H1 (cell line): Measurements from ENCODE around the gene MRTFA. TPM values are rescaled to one million over a fixed set of nuclear protein-coding genes. Genes with fewer than 3 reads are reported as not detected.

Experiments
- BCL11A ChIP-seq, 2 experiments: IDR thresholded peaks; one replicate each; pipeline ENCODE4 v1.6.1; 2011; ENCODE audit warnings: low read depth in 2 of 2, low read length in 2 of 2, mild to moderate bottlenecking in 2 of 2
- CREB1 ChIP-seq: IDR thresholded peaks from 2 replicates; pipeline ENCODE4 v1.6.1; 2012; ENCODE audit warnings: inconsistent platforms
- EGR1 ChIP-seq: IDR thresholded peaks from 2 replicates; pipeline ENCODE4 v1.6.1; 2011; ENCODE audit warnings: low read depth, low read length, borderline replicate concordance
- HDAC2 ChIP-seq, 2 experiments: fragments of 300-600 bp in 1 of 2; sonication (generic) in 1 of 2; IDR thresholded peaks; 2 replicates each; pipeline ENCODE4 v1.6.1; 2011 to 2012; ENCODE audit warnings: low read depth in 2 of 2, low read length in 2 of 2, mild to moderate bottlenecking in 2 of 2, moderate library complexity in 2 of 2, borderline replicate concordance in 1 of 2, inconsistent platforms in 1 of 2
- SP1 ChIP-seq: IDR thresholded peaks from 2 replicates; pipeline ENCODE4 v1.6.1; 2011; ENCODE audit warnings: low read depth, low read length
- TCF12 ChIP-seq: IDR thresholded peaks from 2 replicates; pipeline ENCODE4 v1.6.1; 2011; ENCODE audit warnings: low read depth, mild to moderate bottlenecking, low read length
- USF2 ChIP-seq: IDR thresholded peaks from 2 replicates; pipeline ENCODE4 v1.6.1; 2011; ENCODE audit warnings: low read length, improper control_type of control experiment
- polyA plus RNA-seq, 7 experiments: library from polyadenylated mRNA; depleted of rRNA in 3 of 7; stranded (reverse) in 5 of 7; unstranded in 2 of 7; fragments of >200 nt in 5 of 7; fragments of 200-250 nt in 2 of 7; gene quantifications; 1 replicate in 5 of 7; 2 replicates in 1 of 7; 4 replicates in 1 of 7; pipeline versions ENCODE4 v1.2.1 to v1.2.3, GENCODE V29; 2011 to 2013; ENCODE audit warnings: missing spikeins in 2 of 7, mixed read lengths in 2 of 7
- total RNA-seq: library from RNA; stranded (reverse); fragmentation: NEBNext Ultra II Directional; extraction: Animal tissue kit (Norgen Biotek cat#: 25700); gene quantifications from 2 replicates; pipeline ENCODE4 v1.2.1, GENCODE V29; 2021
- TF ChIP-seq, protein P1 (sequence below): fragments of 300-600 bp; sonication (generic); IDR thresholded peaks from 2 replicates; pipeline ENCODE4 v1.7.1; 2012; ENCODE audit warnings: low read length, moderate library complexity, mild to moderate bottlenecking, inconsistent platforms; ENCODE audit not compliant: insufficient replicate concordance

Gene MRTFA
- total and polyA plus RNA-seq, 2 of the 8 experiments (the other 6 are each of a cell fraction or from before 2014, with no cell fraction given) = 5.4 to 37.9 TPM

DNA sequence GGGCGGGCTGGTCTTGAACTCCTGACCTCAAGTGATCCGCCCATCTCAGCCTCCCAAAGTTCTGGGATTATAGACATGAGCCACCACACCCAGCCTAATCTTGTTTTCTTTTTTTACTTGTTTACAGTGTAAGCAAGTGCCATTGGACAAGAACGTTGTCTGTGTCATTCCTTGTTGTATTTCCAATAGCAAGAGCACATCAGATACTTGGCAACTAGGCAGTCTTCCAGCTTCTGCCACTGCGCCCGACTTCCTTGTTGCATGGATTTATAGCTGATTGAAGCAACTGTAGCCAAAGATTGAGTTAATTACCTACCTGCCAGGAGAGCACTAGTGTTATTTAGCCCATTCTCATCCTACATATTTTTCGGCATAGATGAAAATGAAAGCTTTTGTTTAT lies 269.2 kb downstream of the MRTFA start (continued):
- TF ChIP-seq, protein P1, sequence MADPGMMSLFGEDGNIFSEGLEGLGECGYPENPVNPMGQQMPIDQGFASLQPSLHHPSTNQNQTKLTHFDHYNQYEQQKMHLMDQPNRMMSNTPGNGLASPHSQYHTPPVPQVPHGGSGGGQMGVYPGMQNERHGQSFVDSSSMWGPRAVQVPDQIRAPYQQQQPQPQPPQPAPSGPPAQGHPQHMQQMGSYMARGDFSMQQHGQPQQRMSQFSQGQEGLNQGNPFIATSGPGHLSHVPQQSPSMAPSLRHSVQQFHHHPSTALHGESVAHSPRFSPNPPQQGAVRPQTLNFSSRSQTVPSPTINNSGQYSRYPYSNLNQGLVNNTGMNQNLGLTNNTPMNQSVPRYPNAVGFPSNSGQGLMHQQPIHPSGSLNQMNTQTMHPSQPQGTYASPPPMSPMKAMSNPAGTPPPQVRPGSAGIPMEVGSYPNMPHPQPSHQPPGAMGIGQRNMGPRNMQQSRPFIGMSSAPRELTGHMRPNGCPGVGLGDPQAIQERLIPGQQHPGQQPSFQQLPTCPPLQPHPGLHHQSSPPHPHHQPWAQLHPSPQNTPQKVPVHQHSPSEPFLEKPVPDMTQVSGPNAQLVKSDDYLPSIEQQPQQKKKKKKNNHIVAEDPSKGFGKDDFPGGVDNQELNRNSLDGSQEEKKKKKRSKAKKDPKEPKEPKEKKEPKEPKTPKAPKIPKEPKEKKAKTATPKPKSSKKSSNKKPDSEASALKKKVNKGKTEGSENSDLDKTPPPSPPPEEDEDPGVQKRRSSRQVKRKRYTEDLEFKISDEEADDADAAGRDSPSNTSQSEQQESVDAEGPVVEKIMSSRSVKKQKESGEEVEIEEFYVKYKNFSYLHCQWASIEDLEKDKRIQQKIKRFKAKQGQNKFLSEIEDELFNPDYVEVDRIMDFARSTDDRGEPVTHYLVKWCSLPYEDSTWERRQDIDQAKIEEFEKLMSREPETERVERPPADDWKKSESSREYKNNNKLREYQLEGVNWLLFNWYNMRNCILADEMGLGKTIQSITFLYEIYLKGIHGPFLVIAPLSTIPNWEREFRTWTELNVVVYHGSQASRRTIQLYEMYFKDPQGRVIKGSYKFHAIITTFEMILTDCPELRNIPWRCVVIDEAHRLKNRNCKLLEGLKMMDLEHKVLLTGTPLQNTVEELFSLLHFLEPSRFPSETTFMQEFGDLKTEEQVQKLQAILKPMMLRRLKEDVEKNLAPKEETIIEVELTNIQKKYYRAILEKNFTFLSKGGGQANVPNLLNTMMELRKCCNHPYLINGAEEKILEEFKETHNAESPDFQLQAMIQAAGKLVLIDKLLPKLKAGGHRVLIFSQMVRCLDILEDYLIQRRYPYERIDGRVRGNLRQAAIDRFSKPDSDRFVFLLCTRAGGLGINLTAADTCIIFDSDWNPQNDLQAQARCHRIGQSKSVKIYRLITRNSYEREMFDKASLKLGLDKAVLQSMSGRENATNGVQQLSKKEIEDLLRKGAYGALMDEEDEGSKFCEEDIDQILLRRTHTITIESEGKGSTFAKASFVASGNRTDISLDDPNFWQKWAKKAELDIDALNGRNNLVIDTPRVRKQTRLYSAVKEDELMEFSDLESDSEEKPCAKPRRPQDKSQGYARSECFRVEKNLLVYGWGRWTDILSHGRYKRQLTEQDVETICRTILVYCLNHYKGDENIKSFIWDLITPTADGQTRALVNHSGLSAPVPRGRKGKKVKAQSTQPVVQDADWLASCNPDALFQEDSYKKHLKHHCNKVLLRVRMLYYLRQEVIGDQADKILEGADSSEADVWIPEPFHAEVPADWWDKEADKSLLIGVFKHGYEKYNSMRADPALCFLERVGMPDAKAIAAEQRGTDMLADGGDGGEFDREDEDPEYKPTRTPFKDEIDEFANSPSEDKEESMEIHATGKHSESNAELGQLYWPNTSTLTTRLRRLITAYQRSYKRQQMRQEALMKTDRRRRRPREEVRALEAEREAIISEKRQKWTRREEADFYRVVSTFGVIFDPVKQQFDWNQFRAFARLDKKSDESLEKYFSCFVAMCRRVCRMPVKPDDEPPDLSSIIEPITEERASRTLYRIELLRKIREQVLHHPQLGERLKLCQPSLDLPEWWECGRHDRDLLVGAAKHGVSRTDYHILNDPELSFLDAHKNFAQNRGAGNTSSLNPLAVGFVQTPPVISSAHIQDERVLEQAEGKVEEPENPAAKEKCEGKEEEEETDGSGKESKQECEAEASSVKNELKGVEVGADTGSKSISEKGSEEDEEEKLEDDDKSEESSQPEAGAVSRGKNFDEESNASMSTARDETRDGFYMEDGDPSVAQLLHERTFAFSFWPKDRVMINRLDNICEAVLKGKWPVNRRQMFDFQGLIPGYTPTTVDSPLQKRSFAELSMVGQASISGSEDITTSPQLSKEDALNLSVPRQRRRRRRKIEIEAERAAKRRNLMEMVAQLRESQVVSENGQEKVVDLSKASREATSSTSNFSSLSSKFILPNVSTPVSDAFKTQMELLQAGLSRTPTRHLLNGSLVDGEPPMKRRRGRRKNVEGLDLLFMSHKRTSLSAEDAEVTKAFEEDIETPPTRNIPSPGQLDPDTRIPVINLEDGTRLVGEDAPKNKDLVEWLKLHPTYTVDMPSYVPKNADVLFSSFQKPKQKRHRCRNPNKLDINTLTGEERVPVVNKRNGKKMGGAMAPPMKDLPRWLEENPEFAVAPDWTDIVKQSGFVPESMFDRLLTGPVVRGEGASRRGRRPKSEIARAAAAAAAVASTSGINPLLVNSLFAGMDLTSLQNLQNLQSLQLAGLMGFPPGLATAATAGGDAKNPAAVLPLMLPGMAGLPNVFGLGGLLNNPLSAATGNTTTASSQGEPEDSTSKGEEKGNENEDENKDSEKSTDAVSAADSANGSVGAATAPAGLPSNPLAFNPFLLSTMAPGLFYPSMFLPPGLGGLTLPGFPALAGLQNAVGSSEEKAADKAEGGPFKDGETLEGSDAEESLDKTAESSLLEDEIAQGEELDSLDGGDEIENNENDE = no peak
- TF ChIP-seq BCL11A (IDR thresholded peaks at IDR 0.05; ENCODE audit: low read depth in 2 of 2, low read length in 2 of 2) (no peak), SP1 (no peak), EGR1 (no peak), TCF12 (no peak), USF2 (no peak), CREB1 (no peak), HDAC2 (IDR thresholded peaks at IDR 0.05; ENCODE audit: borderline replicate concordance in 1 of 2, low read depth in 2 of 2, low read length in 2 of 2) (no peak)
- TF ChIP-seq, all 59 proteins: peak for 0
